GM19463 (cell line): ENCODE results near the gene HOXA11.

Source experiments
- ATAC-seq: cut with Tn5 transposase; IDR thresholded peaks from one replicate; pipeline ENCODE4 v1.9.1; 2021; ENCODE audit warnings: mild to moderate bottlenecking, moderate library complexity; ENCODE audit not compliant: unreplicated experiment

Gene HOXA11

DNA sequence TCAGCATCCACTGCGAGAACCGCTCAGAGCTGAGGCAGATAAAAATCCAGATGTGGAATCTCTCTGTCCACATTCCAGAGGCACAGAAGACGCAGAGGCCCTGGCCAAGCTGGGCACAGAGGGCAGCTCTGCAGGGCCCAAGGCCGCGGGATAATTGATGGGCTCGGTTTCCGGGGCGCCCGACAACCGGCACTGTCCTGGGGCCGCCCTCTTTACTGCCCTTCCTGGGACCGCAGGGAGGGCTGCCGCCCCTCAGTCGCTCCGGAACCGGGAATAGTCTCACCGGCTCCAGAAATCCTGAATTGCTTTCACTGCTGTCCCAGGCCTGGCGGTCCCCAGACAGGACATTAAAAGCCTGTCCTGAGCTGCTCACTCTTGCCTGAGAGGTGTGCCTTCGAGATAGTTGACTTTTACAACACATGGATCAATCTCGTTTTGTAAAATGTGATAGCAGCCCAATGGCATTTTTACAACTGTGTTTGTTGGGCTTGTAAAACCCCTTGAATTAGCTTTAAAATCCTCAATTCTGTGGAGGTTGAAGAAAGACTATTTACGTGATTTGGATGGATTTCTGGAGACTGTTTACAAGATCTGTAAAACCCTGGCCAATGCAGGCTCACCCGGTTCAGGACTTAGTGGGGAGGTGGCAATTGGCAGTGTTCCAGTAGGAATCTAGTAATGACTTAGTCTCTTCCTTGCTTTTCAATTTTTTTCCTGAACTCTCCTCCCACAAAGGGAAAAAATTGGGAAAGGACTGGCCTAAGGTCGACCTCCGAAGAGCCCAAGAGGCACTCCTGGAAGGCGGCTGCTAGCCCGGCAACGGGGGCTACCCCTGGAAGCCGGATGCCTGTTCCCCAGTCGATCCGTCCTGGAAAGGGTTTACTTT, 36.0 kb downstream of the HOXA11 start:
- no peak for ATAC-seq

DNA sequence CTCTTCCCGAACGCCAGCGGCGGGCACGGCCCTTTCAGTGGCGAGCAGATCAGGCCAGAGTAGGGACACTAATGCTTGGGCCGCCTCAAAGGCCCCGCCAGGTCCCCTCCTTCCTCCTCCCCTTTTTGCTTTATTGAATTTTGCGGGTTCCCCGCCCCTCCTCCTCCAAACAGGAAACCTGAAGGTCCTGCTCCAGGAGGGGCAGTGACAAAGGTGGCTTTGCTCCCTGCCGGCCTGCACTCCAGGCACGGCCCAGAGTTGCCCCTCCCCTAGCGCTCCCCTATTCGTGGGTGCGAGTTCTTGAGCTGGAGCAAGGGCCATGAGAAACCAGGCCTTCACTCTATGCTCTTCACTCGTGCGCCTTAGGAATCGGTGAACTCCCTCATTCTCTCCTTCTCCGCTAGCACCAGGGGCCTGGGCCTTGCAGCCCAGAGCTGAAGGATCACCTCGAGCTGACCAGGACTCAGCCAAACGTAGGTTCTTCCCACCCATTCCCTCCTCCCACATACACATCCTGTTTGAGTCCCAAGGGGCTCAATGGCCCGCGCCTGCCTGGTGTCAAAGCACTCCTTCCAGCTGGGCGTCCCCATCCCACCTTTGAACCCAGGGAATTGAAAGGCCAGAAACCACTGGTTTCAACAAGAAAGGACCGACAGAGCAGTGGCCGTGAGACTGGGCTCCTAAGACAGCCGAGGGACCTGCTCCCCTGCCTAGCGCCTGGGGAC, 36.8 kb downstream of the HOXA11 start:
- no peak for ATAC-seq

DNA sequence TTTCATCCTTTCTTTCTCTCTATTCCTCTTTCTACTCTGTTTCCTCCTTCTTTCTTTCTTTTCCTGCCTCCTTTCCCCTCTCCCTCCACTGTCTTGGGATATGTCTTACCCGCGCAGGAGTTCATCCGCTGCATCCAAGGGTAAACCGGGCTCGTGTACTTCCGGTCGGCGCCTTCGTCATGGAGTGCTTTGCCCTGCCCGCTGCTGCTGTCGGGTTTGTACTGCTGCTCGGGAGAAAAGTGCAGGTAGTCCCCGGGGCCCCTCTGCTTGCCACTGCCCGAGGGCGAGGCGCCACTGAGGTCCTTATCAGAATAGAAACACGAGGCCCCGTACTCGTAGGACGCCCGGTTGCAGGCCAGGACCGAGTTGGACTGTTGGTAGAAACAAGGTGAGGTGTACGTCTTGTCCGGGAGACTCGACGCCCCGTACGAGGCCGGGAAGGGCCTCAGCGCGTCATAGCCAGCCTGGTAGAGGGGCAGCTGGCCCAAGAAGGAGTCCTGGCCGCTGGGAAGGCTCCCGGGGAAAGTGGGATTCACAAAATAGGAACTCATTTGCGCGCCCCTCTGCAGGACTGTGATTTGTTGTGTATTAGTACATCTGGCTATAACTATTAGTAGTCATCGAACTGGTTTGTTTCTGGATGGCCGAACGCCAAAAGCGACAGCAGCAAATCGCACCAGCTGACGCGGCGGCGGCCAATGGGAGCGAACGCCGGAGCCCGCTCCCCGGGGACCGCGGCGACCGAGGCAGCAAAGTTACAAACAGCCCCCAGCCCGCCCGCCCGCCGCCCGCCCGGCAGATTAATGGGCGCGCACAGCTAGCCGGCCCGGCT, 37.6 kb downstream of the HOXA11 start, which contains the start of gene HOXA6:
HOXA6 (minus strand) TSS at position 576 of the 832 bp plus-strand sequence; CDS start at position 551, 25 bp downstream.
- ATAC-seq, result no peak

DNA sequence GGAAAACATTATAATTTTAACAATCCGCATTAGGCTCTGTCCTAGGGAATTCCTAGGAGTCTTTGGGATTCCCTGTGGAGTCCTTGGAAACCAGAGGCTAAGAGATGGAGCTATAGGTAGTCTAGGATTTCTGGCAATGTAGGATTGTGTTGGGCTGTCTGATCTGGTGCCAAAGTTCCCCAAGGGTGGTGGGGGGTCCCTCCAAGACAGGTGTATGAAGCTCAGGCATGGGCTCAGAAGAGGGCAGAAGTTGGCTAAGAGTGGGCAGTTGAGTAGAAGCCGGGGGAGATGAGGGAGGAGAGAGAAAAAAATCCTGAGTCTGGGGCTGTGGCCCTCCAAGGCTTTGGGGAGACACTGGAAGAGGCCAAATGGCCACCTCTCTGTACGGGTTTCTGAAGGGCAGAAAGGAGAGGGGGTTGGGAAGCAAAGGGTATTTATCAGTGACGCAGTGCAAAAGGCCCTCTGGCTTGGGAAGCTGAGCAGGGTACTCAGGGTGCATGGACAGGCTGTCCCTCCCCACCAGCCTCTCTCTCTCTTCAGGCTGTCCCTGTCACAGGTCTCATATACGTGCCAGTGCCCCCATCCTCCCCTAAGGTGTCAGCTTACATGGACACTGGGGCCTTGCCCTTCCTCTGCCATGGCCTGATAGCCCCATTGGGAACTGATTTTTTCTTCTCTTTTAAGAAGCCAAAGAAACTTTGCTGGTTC, 38.4 kb downstream of the HOXA11 start:
- no peak for ATAC-seq

DNA sequence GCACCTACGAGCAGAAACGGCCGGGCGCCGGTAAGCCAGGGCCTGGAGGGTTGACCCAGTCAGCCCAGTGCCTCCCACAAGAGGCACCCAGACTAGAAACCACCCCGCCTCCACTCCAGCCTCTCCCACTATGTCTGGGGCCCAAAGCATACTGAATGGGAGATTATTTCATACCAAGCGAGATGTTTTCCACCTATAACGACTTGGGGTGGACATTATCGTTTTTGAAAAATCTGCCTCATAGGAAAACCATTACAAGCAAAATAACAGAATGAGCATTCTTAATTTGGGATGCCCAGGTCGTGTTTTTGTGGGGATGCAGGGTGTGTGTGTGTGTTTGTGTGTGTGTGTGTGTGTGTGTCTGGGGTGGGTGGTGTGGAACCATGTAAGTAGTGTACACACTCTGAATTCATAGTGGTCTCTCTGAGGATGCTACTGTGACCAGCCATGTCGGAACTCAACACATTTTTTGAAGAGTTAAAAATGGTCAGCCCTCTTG, 39.1 kb downstream of the HOXA11 start:
- ATAC-seq, result no peak

DNA sequence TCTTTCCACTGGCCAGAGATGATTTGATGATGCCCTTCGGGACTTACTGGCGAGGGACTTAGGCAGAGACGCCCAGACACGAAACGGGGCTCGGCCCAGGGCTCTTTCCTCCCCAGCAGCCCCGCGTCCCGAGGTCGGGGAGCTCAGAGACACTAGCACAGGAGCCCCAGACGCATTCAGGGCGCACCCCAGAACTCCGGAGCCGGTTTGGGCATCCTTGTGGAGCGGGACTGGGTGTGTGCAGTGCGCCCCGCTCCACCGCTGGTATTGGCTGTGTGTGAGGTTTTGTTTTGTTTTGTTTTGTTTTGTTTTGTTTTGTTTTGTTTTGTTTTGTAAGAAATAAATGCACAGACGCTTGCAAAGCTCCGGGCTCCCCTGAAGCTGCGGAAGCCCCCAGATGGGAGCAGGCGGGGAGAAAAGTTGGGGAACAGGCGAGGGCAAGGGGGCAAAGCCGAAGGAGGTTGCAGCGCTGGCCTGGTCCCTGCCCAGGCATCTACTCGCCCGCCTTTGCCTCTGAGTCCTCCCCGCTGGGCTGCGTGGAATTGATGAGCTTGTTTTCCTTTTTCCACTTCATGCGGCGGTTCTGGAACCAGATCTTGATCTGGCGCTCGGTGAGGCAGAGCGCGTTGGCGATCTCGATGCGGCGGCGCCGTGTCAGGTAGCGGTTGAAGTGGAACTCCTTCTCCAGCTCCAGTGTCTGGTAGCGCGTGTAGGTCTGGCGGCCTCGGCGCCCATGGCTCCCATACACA, 39.7 kb downstream of the HOXA11 start:
- no peak for ATAC-seq

DNA sequence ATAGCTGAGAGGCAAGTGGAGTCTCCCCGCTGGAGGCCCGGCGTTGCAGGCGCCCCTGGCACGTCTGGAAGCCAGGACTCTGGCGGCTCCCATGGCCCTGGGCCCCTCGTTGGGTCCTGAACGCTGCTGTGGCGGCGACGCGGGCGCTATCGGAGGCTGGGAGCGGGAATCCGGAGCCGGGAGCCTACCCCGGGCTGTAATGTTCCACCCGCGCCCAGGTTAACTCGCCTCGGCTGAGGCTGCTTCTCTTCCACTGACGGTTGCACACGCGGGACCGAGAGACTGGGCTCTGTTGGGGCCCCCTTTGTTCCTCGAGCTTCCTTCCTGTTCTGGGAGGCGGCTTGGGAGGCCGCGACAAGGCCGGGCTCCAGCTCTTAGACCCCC, 40.3 kb downstream of the HOXA11 start:
- ATAC-seq, result no peak

DNA sequence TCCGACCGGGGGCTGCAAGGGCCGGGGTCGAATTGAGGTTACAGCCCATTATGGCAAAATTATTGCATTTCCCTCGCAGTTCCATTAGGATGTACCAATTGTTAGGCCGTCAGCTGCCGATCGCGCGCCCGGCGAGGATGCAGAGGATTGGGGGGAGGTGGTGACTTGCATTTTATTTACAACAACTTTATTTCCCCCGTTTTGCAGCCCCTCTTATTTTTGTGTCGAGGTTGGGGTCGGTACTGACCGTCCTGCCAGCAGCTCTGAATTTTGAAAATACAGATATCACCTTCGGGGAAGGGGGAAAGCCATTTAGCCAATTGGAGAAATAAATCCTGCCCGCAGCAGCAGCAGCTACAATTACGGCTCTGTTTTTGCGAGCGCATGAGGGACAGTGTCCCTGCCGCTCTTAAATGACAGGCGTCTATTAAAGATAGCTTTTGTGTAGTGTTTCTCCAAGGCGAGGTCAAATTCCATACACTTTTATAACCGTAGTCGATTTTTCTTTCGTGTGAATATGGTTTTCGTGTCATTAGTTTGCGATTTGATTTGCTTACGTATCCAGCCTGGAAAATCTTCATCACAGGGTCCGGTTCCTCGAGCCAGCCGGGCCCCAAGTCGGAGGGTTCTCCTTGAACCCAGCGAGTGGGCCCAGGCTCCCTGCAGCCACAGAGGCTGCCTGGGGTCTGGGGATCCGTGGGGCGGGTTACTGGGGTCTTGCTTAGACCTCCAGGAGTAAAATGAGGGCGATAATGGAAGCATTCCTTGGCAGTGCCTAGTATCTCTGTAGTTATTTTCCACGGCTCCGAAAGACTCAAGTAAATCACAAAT, 40.9 kb downstream of the HOXA11 start:
- no peak for ATAC-seq

DNA sequence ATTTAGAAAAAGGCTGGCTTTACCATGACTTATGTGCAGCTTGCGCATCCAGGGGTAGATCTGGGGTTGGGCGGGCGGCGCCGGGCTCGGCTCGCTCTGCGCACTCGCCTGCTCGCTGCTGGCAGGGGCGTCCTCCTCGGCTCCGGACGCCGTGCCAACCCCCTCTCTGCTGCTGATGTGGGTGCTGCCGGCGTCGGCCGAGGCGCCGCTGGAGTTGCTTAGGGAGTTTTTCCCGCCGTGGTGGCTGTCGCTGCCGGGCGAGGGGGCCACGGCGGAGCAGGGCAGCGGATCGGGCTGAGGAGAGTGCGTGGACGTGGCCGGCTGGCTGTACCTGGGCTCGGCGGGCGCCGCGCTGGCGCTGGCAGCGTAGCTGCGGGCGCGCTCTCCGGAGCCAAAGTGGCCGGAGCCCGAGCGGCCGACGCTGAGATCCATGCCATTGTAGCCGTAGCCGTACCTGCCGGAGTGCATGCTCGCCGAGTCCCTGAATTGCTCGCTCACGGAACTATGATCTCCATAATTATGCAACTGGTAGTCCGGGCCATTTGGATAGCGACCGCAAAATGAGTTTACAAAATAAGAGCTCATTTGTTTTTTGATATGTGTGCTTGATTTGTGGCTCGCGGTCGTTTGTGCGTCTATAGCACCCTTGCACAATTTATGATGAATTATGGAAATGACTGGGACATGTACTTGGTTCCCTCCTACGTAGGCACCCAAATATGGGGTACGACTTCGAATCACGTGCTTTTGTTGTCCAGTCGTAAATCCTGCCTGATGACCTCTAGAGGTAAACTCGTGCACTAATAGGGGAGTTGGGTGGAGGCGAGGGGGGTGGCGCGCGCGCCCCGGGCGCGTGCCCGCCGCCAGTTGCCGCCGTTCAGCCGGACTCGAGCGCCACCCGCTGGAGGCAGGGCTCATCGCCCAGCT, 41.7 kb downstream of the HOXA11 start, which contains the start of gene HOXA5:
HOXA5 (minus strand) TSS at position 659 of the 927 bp plus-strand sequence; CDS start at position 585, 74 bp downstream.
- ATAC-seq, result no peak

DNA sequence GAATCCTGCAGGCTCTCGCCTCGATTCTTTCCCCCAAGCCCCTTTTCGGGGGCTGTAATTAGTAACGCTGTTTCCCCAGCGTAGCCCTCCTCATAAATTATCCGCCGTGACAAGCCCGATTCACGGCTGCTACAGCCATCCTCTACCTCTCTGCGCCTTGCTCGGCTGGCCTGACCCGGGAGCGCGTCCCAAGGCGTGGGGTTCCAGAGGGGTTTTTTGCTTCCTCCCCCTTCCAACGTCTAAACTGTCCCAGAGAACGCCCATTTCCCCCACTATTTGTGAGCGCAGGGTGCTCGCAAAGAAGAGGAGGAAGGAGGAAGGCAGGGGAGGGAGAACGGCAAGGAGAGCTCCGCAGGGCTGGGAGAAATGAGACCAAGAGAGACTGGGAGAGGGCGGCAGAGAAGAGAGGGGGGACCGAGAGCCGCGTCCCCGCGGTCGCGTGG, 42.4 kb downstream of the HOXA11 start:
- ATAC-seq, result no peak

DNA sequence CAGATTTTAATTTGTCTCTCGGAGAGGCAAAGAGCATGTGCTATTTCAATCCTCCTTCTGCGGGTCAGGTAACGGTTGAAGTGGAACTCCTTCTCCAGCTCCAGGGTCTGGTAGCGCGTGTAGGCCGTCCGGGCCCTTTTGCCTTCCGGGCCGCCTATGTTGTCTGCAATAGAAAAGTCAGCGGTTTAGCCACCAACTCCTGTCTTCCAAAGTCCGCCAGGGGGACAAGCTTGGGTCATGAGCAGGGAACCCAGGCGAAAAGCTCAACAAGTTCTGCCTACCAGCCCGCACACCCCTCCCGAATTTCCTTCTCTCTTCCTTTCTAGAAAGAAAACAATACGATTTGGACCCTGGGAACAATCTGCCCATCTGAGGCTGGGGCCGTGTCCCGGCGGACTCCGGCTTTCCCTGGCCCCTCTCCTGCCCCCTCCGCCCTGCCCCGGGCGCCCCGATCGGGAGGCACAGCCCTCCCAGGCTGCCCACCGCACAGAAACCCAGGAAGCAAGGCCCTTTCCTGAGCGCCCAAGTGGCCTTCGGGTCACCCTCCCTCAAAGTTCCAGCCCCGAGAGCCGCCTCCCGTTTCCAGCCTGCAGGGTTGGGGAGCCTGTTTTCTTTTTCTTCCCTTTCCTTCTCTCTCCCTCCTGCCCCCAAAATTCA, 43.0 kb downstream of the HOXA11 start:
- no peak for ATAC-seq

DNA sequence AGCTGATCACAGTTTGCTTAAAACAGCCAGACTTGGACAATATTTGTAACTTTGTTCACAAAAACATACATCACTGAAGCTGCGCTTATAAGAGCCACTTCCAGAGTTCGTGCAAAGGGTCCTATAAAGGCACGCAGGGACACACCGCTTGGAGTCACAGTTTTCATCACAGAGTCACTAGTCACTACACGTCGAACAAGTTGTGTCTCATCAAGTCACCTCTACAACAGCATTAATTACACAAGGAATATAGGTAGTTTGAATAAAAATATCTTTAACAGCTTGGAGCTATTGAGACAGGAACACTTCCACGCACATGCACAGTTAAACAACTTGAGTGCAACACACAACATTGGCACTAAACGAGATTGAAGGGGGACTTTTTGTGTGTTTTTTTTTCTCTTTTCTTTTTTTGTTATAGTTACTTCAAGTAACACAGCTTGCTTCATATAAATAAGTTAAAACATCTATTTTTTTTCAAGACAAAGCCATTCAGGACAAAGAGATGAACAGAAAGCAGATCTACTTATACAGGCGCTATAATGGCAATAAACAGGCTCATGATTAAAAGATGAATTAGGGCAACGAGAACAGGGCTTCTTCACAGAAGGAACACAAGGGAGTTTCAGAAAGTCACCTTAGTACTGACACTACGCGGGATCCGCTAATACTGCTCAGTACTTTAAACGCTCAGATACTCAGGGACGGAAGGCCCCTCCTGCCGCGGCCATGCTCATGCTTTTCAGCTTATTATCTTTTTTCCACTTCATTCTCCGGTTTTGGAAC, 43.7 kb downstream of the HOXA11 start:
- no peak for ATAC-seq

DNA sequence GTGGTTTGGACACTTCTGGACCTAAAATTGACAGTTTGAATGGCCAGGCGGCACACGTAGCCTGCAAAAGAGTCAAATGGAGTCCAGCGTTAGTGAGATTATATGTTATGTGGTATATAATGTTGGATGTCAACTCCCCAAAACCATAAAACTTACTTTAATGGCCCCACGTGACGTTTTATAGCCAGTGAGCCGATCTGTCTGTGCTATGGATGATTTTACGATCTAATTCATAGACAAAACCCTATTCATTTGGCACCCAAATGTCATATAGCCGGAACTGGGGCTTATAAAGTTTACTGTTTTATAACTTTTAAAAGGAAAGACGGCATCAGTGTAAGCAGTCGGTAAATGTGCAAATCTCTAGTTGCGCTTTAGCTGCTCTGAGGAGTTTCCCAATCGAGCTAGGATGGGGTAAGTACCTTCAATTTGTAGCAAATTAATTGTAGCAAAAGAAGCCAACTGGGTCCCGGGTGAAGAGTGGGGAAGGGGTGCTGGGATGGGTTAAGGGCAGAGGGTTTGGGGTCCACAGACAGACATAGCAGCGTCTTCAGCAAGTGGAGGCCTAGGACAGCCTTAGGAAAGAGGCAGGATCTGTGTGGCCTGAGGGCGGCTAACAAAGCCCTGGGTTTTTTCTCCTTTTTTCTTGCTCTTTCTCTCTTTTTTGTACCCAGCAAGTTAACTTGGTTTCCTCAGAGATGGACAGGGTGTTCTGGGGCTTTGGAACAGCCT, 44.7 kb downstream of the HOXA11 start:
- ATAC-seq, result no peak

DNA sequence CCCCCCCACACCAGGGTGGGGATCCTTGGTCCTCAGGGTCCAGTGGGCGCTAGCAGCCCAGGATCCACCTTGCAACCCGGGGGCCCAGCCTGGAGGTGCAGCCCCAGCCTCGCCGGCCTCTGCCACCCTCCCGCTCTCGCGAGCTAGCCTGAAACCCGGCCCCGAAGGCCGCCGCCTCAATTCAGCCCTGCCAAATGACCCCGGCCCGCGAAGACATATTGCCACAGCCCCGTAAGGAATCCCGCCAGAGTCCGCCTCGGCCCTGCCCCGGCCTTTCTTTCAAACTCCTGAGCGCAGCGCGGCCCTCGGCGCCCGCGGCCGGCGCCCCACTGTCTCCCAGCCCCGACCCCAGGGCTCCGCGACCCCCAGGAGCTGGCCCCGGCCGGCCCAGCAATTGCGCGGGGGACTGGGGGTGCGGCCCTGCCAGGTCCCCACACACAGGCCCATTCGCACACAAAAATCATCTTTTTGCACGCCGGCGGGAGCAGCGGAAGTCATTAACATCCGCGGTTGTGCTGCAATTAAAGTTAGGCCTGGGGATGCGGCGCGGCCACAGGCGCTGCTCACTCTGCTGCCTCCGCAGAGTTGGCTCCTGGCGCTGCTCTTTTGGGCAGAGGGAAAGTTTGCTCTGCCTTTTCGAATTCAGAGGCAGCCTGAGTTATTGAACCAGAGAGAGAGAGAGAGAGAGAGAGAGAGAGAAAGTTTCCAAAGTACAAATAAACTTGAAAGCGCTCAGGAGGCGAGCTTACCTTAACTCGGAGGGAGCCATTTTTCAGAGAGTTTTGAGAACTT, 45.5 kb downstream of the HOXA11 start:
- ATAC-seq, result no peak

DNA sequence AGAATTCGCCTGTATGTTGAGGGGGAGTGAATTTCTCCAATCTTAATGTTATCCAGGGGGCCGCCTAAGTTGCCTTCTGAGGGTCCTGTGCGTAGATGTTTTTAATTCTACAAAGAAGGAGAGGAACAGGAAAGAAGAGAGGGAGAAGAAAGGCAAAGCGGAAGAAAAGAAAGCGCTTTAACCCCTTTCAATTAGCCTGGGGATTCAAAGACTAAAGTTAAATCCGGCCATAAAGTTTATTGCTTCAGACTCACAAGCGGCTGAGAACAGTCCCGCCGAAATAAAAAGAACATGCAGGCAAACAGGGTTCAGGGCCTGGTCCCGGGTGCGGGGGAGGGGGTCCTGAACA, 46.1 kb downstream of the HOXA11 start:
- ATAC-seq, result no peak
